Mesenchymal stem cell (in vitro differentiated cells and primary cell): ENCODE measurements around the gene CFAP298.
"Not testable (repeated sequence)": the region's sequence is repeated elsewhere in the genome, so short reads cannot be mapped to it uniquely, and the experiment has no call there.

Experiments used
- DNase-seq: peaks from one replicate; pipeline ENCODE4 v3.0.0-alpha.2; 2013
- H2AFZ ChIP-seq: one replicate; pipeline ENCODE4 v1.6.1; 2013; ENCODE audit warnings: low read depth, mild to moderate bottlenecking, control low read depth, inconsistent platforms, low read length, moderate library complexity
- H2AK5ac ChIP-seq: 2 replicates; pipeline ENCODE4 v1.6.1; 2013; ENCODE audit warnings: low read length, moderate library complexity, mild to moderate bottlenecking, inconsistent platforms; ENCODE audit not compliant: severe bottlenecking
- H2BK120ac ChIP-seq: one replicate; pipeline ENCODE4 v1.6.1; 2013; ENCODE audit warnings: low read depth, mild to moderate bottlenecking, inconsistent platforms, low read length, moderate library complexity
- H2BK12ac ChIP-seq, 2 experiments: one replicate each; pipeline ENCODE4 v1.6.1; 2013; ENCODE audit warnings: inconsistent platforms in 2 of 2, low read length in 2 of 2, mild to moderate bottlenecking in 2 of 2, moderate library complexity in 2 of 2, control low read depth in 1 of 2
- H2BK15ac ChIP-seq: one replicate; pipeline ENCODE4 v1.6.1; 2013; ENCODE audit warnings: mild to moderate bottlenecking, low read depth, inconsistent platforms; ENCODE audit not compliant: poor library complexity, severe bottlenecking
- H2BK5ac ChIP-seq: 2 replicates; pipeline ENCODE4 v1.6.1; 2013; ENCODE audit warnings: low read depth, mild to moderate bottlenecking, low read length, control low read depth, inconsistent platforms; ENCODE audit not compliant: poor library complexity, severe bottlenecking
- H3K14ac ChIP-seq, 2 experiments: one replicate each; pipeline ENCODE4 v1.6.1; 2013; ENCODE audit warnings: inconsistent platforms in 2 of 2, low read length in 2 of 2, control low read depth in 1 of 2, mild to moderate bottlenecking in 1 of 2, moderate library complexity in 1 of 2
- H3K18ac ChIP-seq, 2 experiments: one replicate each; pipeline ENCODE4 v1.6.1; 2013; ENCODE audit warnings: inconsistent platforms in 2 of 2, low read length in 2 of 2, control low read depth in 1 of 2, low read depth in 1 of 2, mild to moderate bottlenecking in 1 of 2
- H3K23ac ChIP-seq, 2 experiments: one replicate each; pipeline ENCODE4 v1.6.1; 2013; ENCODE audit warnings: inconsistent platforms in 2 of 2, low read length in 2 of 2, mild to moderate bottlenecking in 2 of 2, moderate library complexity in 2 of 2, control low read depth in 1 of 2
- H3K27ac ChIP-seq: 2 replicates; pipeline ENCODE4 v1.5.1; 2013; ENCODE audit warnings: mild to moderate bottlenecking, moderate library complexity, low read length, control low read depth, inconsistent platforms; ENCODE audit not compliant: poor library complexity, severe bottlenecking
- H3K27me3 ChIP-seq, 2 experiments: 2 replicates each; pipeline versions ENCODE4 v1.6.1 to v1.7.0; 2013; ENCODE audit warnings: low read length in 2 of 2, mild to moderate bottlenecking in 2 of 2, moderate library complexity in 2 of 2, control low read depth in 1 of 2, inconsistent platforms in 1 of 2; ENCODE audit not compliant: control insufficient read depth in 1 of 2, insufficient read depth in 1 of 2
- H3K36me3 ChIP-seq, 2 experiments: 2 replicates each; pipeline versions ENCODE4 v1.6.1 to v1.7.0; 2013; ENCODE audit warnings: low read length in 2 of 2, control low read depth in 1 of 2, inconsistent platforms in 1 of 2, low read depth in 1 of 2, mild to moderate bottlenecking in 1 of 2; ENCODE audit not compliant: insufficient read depth in 2 of 2, control insufficient read depth in 1 of 2
- H3K4ac ChIP-seq, 2 experiments: one replicate each; pipeline ENCODE4 v1.6.1; 2013; ENCODE audit warnings: inconsistent platforms in 2 of 2, low read length in 2 of 2, mild to moderate bottlenecking in 2 of 2, moderate library complexity in 2 of 2, control low read depth in 1 of 2, low read depth in 1 of 2
- H3K4me1 ChIP-seq: 2 replicates; pipeline ENCODE4 v1.6.1; 2013; ENCODE audit warnings: low read depth, low read length, control low read depth; ENCODE audit not compliant: control insufficient read depth, insufficient read depth
- H3K4me2 ChIP-seq: 2 replicates; pipeline ENCODE4 v1.6.1; 2013; ENCODE audit warnings: low read length, mild to moderate bottlenecking, inconsistent platforms; ENCODE audit not compliant: poor library complexity, severe bottlenecking
- H3K4me3 ChIP-seq, 2 experiments: 2 replicates each; pipeline versions ENCODE4 v1.5.1 to v1.7.0; 2013; ENCODE audit warnings: low read length in 2 of 2, mild to moderate bottlenecking in 2 of 2, control low read depth in 1 of 2, low read depth in 1 of 2; ENCODE audit not compliant: insufficient read depth in 1 of 2
- H3K79me1 ChIP-seq: replicated peaks from 2 replicates; pipeline ENCODE4 v1.6.1; 2013; ENCODE audit warnings: mild to moderate bottlenecking, control low read depth, low read length, inconsistent platforms; ENCODE audit not compliant: poor library complexity, severe bottlenecking
- H3K9ac ChIP-seq: 2 replicates; pipeline ENCODE4 v1.7.0; 2013; ENCODE audit warnings: mild to moderate bottlenecking, low read length, moderate library complexity
- H3K9me3 ChIP-seq: 2 replicates; pipeline ENCODE4 v1.7.0; 2013; ENCODE audit warnings: mild to moderate bottlenecking, low read length; ENCODE audit not compliant: control insufficient read depth
- H4K8ac ChIP-seq: one replicate; pipeline ENCODE4 v1.6.1; 2013; ENCODE audit warnings: inconsistent platforms, mild to moderate bottlenecking, low read length, moderate library complexity
- H4K91ac ChIP-seq: one replicate; pipeline ENCODE4 v1.6.1; 2013; ENCODE audit warnings: mild to moderate bottlenecking, low read length, inconsistent platforms
- WGBS: methylation state at CpG from one replicate; pipeline ENCODE4 v1.1.7; 2013; ENCODE audit warnings: mixed read lengths; 5-methylcytosine and 5-hydroxymethylcytosine counted together

The CFAP298 gene

GRCh38 chr21:32612999-32613337 lies 791 bp upstream of the CFAP298 start:
- Histone ChIP-seq H3K4ac (peak overlapping the region in 1 of 2 experiments; percentile 82), H3K27ac (peak overlapping the region; percentile 98)

GRCh38 chr21:32611471-32611997 lies 643 bp downstream of the CFAP298 start:
- Histone ChIP-seq H2AK5ac (no peak overlapping the region), H3K79me1 (peaks cover 9% of the 10 kb centered on the region), H2AFZ (peak overlapping the region; percentile 100), H3K4me1 (peaks cover 9% of the 10 kb centered on the region), H2BK12ac (no peak overlapping the region), H4K91ac (no peak overlapping the region), H3K27ac (peak overlapping the region; percentile 31), H2BK120ac (no peak overlapping the region), H3K9me3 (no peaks in the 10 kb centered on the region), H3K14ac (no peak overlapping the region), H3K23ac (peak overlapping the region in 1 of 2 experiments; percentile 80), H2BK5ac (no peak overlapping the region), H3K36me3 (peaks cover 9 to 29% of the 10 kb centered on the region in 2 experiments), H3K9ac (peak overlapping the region; percentile 99), H3K4ac (peak overlapping the region in 1 of 2 experiments; percentile 86), H3K4me3 (peak overlapping the region; percentile 94 to 95), H2BK15ac (no peak overlapping the region), H3K4me2 (peak overlapping the region; percentile 83), H4K8ac (no peak overlapping the region), H3K18ac (peak overlapping the region in 1 of 2 experiments; percentile 48), H3K27me3 (no peaks in the 10 kb centered on the region)
- WGBS = under 1% methylated on average over 28 of the region's 28 CpGs
- DNase-seq = peak; percentile 59

More at GRCh38 chr21:32612999-32613337, 791 bp upstream of the CFAP298 start:
- no peak overlapping the region for H3K23ac ChIP-seq
- H4K8ac ChIP-seq = peak overlapping the region; percentile 79
- H2BK12ac ChIP-seq = peak overlapping the region in 1 of 2 experiments; percentile 37
- peak overlapping the region; percentile 60 for H2BK15ac ChIP-seq
- peak overlapping the region; percentile 9 for H4K91ac ChIP-seq
- H3K9ac ChIP-seq = peak overlapping the region; percentile 99
- peak overlapping the region; percentile 94 to 95 for H3K4me3 ChIP-seq
- H2BK120ac ChIP-seq = peak overlapping the region; percentile 19
- DNase-seq = no peak
- H3K79me1 ChIP-seq = peaks cover 5% of the 10 kb centered on the region
- no peaks in the 10 kb centered on the region for H3K27me3 ChIP-seq
- 12% methylated on average over 13 of the region's 15 CpGs for WGBS
- no peak overlapping the region for H2AK5ac ChIP-seq
- H2AFZ ChIP-seq = peak overlapping the region; percentile 100
- H3K36me3 ChIP-seq = peaks cover 5 to 18% of the 10 kb centered on the region in 2 experiments
- H3K4me1 ChIP-seq = peaks cover 9% of the 10 kb centered on the region
- no peaks in the 10 kb centered on the region for H3K9me3 ChIP-seq
- H3K4me2 ChIP-seq = peak overlapping the region; percentile 83
- H2BK5ac ChIP-seq = peak overlapping the region; percentile 91
- H3K14ac ChIP-seq = peak overlapping the region in 1 of 2 experiments; percentile 60
- H3K18ac ChIP-seq = peak overlapping the region; percentile 85 to 98

- not testable (repeated sequence) for H3K4ac ChIP-seq, H2BK12ac ChIP-seq, H2BK15ac ChIP-seq, H2BK5ac ChIP-seq, H3K23ac ChIP-seq, H3K27me3 ChIP-seq, H4K8ac ChIP-seq, H3K18ac ChIP-seq, H4K91ac ChIP-seq, H2BK120ac ChIP-seq, H3K27ac ChIP-seq, H3K14ac ChIP-seq, H2AFZ ChIP-seq, H2AK5ac ChIP-seq, DNase-seq, H3K4me1 ChIP-seq, H3K9me3 ChIP-seq
- Histone ChIP-seq H3K4me3 (peak overlapping the region; percentile 42 to 63), H3K79me1 (peaks cover 14% of the 10 kb centered on the region), H3K36me3 (peaks cover 14 to 35% of the 10 kb centered on the region in 2 experiments), H3K9ac (peak overlapping the region; percentile 55), H3K4me2 (peak overlapping the region; percentile 53)
- 85% methylated on average over 13 of the region's 17 CpGs for WGBS
Measured at GRCh38 chr21:32610940-32611339, 1.2 kb downstream of the CFAP298 start.

- Histone ChIP-seq H2AK5ac (no peak overlapping the region), H3K14ac (no peak overlapping the region), H3K27ac (no peak overlapping the region), H3K4me3 (no peak overlapping the region), H3K79me1 (peaks cover 30% of the 10 kb centered on the region), H3K9me3 (no peaks in the 10 kb centered on the region), H2BK15ac (no peak overlapping the region), H4K8ac (no peak overlapping the region), H2BK120ac (no peak overlapping the region), H3K23ac (no peak overlapping the region), H3K27me3 (no peaks in the 10 kb centered on the region), H3K4ac (no peak overlapping the region), H3K36me3 (peaks cover 32 to 56% of the 10 kb centered on the region in 2 experiments), H2AFZ (no peak overlapping the region), H2BK5ac (no peak overlapping the region), H3K4me1 (peaks cover 9% of the 10 kb centered on the region), H4K91ac (no peak overlapping the region), H3K18ac (no peak overlapping the region), H3K9ac (no peak overlapping the region), H2BK12ac (no peak overlapping the region), H3K4me2 (no peak overlapping the region)
- WGBS = over 99% methylated on average over 5 of the region's 5 CpGs
- DNase-seq = no peak
Measured at GRCh38 chr21:32608851-32609250, 3.3 kb downstream of the CFAP298 start.
